ENCODE results near the gene CSNK2A3. TPM values are rescaled to one million over a fixed set of nuclear protein-coding genes. Genes with fewer than 3 reads are reported as not detected.

CSNK2A3 gene
- total RNA-seq, 1 experiment from 2014 or later, result 1.6 TPM

DNA sequence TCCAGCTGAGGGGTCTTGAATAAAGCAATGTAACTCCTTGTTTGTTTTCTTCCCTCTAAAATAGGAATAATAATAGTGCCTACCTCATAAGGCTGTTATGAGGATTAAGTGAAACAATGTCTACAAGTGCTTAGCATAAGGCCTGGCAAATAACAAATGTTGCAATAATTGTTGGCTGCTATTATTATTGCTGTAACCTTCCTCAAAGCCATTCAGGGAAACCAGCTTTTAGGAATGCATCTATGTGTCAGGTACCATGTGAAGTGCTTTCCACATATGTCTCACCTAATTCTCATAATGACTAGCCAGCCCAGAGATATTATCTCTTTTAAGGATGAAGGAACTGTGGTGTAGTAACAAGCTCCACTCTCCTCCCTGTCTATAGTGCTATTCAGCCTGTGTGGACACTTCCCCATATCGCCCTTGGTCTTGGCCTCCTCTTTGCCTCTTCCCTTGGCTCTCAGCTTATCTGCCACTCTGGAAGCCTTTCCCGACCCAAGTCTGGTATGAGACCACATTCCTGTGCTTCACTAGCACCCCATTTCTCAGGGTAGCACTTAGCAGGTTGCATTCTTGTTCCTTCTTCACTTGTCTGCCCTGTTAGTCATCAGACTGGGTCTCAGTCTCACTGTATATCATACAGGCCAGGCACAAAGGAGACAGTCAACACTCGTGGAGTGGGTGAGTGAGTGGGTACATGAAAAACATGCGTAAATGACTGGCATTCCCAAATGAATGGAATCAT, 23.8 kb downstream of the CSNK2A3 start:
- peaks cover 17% of the 10 kb centered on the region; the same call in 1 of the 2 replicates for H3K27me3 ChIP-seq (ENCODE audit: insufficient read depth, low read depth)
- no peaks in the 10 kb centered on the region for H3F3A ChIP-seq (ENCODE audit: insufficient read depth, low read depth)
- intact Hi-C loops (cut with micrococcal nuclease; ENCODE audit: unreplicated experiment), result no loop called here
- no peaks in the 10 kb centered on the region for H3K36me3 ChIP-seq (ENCODE audit: low read depth)
- H3K4me2 ChIP-seq, result no peak overlapping the region
- no peak overlapping the region for H3K4me3 ChIP-seq
- no peaks in the 10 kb centered on the region for H3K9me2 ChIP-seq (ENCODE audit: insufficient read depth)
- no peaks in the 10 kb centered on the region for H3K9me3 ChIP-seq (ENCODE audit: insufficient read depth, low read depth)
- no peaks in the 10 kb centered on the region for H3K4me1 ChIP-seq (replicated peaks; ENCODE audit: insufficient read depth)
- no peak for DNase-seq
- POLR2A ChIA-PET (ENCODE audit: unreplicated experiment), result interaction anchor here (0.7 kb wide), 1 partner anchor 211 kb away, joined by 3 read pairs; no protein-coding TSS in a partner anchor
- no peak overlapping the region for H2AFZ ChIP-seq
- CTCF ChIA-PET, result no interaction called here
- H4K20me1 ChIP-seq (ENCODE audit: insufficient read depth), result no peaks in the 10 kb centered on the region
- BruUV-seq (replicated peaks), result no TSS peak
- no peak overlapping the region for H3K27ac ChIP-seq
- TF ChIP-seq EZH2 (IDR thresholded peaks at IDR 0.05; ENCODE audit: low read depth), result no peak
- TF ChIP-seq, protein P1, sequence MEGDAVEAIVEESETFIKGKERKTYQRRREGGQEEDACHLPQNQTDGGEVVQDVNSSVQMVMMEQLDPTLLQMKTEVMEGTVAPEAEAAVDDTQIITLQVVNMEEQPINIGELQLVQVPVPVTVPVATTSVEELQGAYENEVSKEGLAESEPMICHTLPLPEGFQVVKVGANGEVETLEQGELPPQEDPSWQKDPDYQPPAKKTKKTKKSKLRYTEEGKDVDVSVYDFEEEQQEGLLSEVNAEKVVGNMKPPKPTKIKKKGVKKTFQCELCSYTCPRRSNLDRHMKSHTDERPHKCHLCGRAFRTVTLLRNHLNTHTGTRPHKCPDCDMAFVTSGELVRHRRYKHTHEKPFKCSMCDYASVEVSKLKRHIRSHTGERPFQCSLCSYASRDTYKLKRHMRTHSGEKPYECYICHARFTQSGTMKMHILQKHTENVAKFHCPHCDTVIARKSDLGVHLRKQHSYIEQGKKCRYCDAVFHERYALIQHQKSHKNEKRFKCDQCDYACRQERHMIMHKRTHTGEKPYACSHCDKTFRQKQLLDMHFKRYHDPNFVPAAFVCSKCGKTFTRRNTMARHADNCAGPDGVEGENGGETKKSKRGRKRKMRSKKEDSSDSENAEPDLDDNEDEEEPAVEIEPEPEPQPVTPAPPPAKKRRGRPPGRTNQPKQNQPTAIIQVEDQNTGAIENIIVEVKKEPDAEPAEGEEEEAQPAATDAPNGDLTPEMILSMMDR (conservative IDR thresholded peaks at IDR 0.05), result no peak
- H3K79me2 ChIP-seq (ENCODE audit: low read depth), result no peaks in the 10 kb centered on the region

GRCh38 chr11:11324090-11324489, 29.0 kb downstream of the CSNK2A3 start:
- H4K20me1 ChIP-seq (ENCODE audit: insufficient read depth), result no peaks in the 10 kb centered on the region
- no peaks in the 10 kb centered on the region for H3F3A ChIP-seq (ENCODE audit: insufficient read depth, low read depth)
- no peaks in the 10 kb centered on the region for H3K9me2 ChIP-seq (ENCODE audit: insufficient read depth)
- no peak overlapping the region for H3K27ac ChIP-seq
- H3K79me2 ChIP-seq (ENCODE audit: low read depth), result no peaks in the 10 kb centered on the region
- no peaks in the 10 kb centered on the region for H3K9me3 ChIP-seq (ENCODE audit: insufficient read depth, low read depth)
- POLR2A ChIA-PET (ENCODE audit: unreplicated experiment), result no interaction called here
- no peaks in the 10 kb centered on the region for H3K36me3 ChIP-seq (ENCODE audit: low read depth)
- no TSS peak for BruUV-seq (replicated peaks)
- H3K27me3 ChIP-seq (ENCODE audit: insufficient read depth, low read depth), result no peaks in the 10 kb centered on the region
- TF ChIP-seq, protein P1 (conservative IDR thresholded peaks at IDR 0.05), result no peak
- no peak for TF ChIP-seq EZH2 (IDR thresholded peaks at IDR 0.05; ENCODE audit: low read depth)
- no peaks in the 10 kb centered on the region for H3K4me1 ChIP-seq (replicated peaks; ENCODE audit: insufficient read depth)
- DNase-seq, result no peak
- no peak overlapping the region for H2AFZ ChIP-seq
- no peak overlapping the region for H3K4me3 ChIP-seq
- CTCF ChIA-PET, result no interaction called here
- intact Hi-C loops (cut with micrococcal nuclease; ENCODE audit: unreplicated experiment), result no loop called here
- H3K4me2 ChIP-seq, result no peak overlapping the region

GRCh38 chr11:11322101-11322500, 30.9 kb downstream of the CSNK2A3 start:
- DNase-seq, result no peak
- intact Hi-C loops (cut with micrococcal nuclease; ENCODE audit: unreplicated experiment), result no loop called here
- H2AFZ ChIP-seq, result no peak overlapping the region
- H3K27ac ChIP-seq, result no peak overlapping the region
- no peaks in the 10 kb centered on the region for H4K20me1 ChIP-seq (ENCODE audit: insufficient read depth)
- H3K4me2 ChIP-seq, result no peak overlapping the region
- H3F3A ChIP-seq (ENCODE audit: insufficient read depth, low read depth), result no peaks in the 10 kb centered on the region
- ChIA-PET POLR2A (ENCODE audit: unreplicated experiment) (no interaction called here), CTCF (no interaction called here)
- H3K36me3 ChIP-seq (ENCODE audit: low read depth), result no peaks in the 10 kb centered on the region
- no peaks in the 10 kb centered on the region for H3K79me2 ChIP-seq (ENCODE audit: low read depth)
- no TSS peak for BruUV-seq (replicated peaks)
- no peaks in the 10 kb centered on the region; the same call in 1 of the 2 replicates for H3K27me3 ChIP-seq (ENCODE audit: insufficient read depth, low read depth)
- no peaks in the 10 kb centered on the region for H3K9me2 ChIP-seq (ENCODE audit: insufficient read depth)
- no peak overlapping the region for H3K4me3 ChIP-seq
- no peaks in the 10 kb centered on the region for H3K9me3 ChIP-seq (ENCODE audit: insufficient read depth, low read depth)
- no peak for TF ChIP-seq EZH2 (IDR thresholded peaks at IDR 0.05; ENCODE audit: low read depth)
- TF ChIP-seq, protein P1 (conservative IDR thresholded peaks at IDR 0.05), result no peak
- H3K4me1 ChIP-seq (replicated peaks; ENCODE audit: insufficient read depth), result no peaks in the 10 kb centered on the region

All from PC-9 (cell line).